ENCODE measurements around the gene LEMD2.

Gene LEMD2

GRCh38 chr6:33726696-33727095 is 62.2 kb downstream of the LEMD2 start:
- POLR2A ChIA-PET: interaction anchor here (1.6 kb wide), 1 partner anchor 16 kb away, joined by 8 read pairs; the partner anchor contains the start of gene UQCC2

GRCh38 chr6:33725891-33726673 is 62.8 kb downstream of the LEMD2 start:
- DNase-seq (ENCODE audit: extremely low spot score): no peak
- ChIA-PET CTCF (interaction anchor here (1.2 kb wide), 1 partner anchor 136 kb away, joined by 3 read pairs; no protein-coding TSS in a partner anchor), POLR2A (interaction anchor here (1.6 kb wide), 1 partner anchor 15 kb away, joined by 8 read pairs; the partner anchor contains the start of gene UQCC2)
- TF ChIP-seq ELF4 (IDR thresholded peaks at IDR 0.05) (no peak), FOXA1 (IDR thresholded peaks at IDR 0.05) (no peak), BHLHE40 (IDR thresholded peaks at IDR 0.05; ENCODE audit: borderline replicate concordance) (no peak), SP1 (IDR thresholded peaks at IDR 0.05) (no peak), HDGF (IDR thresholded peaks at IDR 0.05; ENCODE audit: borderline replicate concordance) (no peak), LEF1 (IDR thresholded peaks at IDR 0.05; ENCODE audit: borderline replicate concordance) (no peak), NFRKB (IDR thresholded peaks at IDR 0.05) (no peak), ZNF384 (IDR thresholded peaks at IDR 0.05) (no peak), ARNT (IDR thresholded peaks at IDR 0.05) (no peak), TARDBP (IDR thresholded peaks at IDR 0.05) (no peak), FOXK2 (IDR thresholded peaks at IDR 0.05) (no peak), L3MBTL2 (conservative IDR thresholded peaks at IDR 0.05) (no peak), SUZ12 (IDR thresholded peaks at IDR 0.05) (no peak), CTBP1 (IDR thresholded peaks at IDR 0.05; ENCODE audit: borderline replicate concordance) (no peak), FOXM1 (IDR thresholded peaks at IDR 0.05; ENCODE audit: borderline replicate concordance) (no peak)
- TF ChIP-seq, protein P1, sequence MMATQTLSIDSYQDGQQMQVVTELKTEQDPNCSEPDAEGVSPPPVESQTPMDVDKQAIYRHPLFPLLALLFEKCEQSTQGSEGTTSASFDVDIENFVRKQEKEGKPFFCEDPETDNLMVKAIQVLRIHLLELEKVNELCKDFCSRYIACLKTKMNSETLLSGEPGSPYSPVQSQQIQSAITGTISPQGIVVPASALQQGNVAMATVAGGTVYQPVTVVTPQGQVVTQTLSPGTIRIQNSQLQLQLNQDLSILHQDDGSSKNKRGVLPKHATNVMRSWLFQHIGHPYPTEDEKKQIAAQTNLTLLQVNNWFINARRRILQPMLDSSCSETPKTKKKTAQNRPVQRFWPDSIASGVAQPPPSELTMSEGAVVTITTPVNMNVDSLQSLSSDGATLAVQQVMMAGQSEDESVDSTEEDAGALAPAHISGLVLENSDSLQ (IDR thresholded peaks at IDR 0.05): no peak

More at GRCh38 chr6:33726696-33727095, 62.2 kb downstream of the LEMD2 start:
- DNase-seq (ENCODE audit: extremely low spot score): no peak
- TF ChIP-seq SUZ12 (IDR thresholded peaks at IDR 0.05): no peak
- TF ChIP-seq, protein P1 (IDR thresholded peaks at IDR 0.05): no peak
- no peak for TF ChIP-seq BHLHE40 (IDR thresholded peaks at IDR 0.05; ENCODE audit: borderline replicate concordance)
- TF ChIP-seq SP1 (IDR thresholded peaks at IDR 0.05): no peak
- no peak for TF ChIP-seq HDGF (IDR thresholded peaks at IDR 0.05; ENCODE audit: borderline replicate concordance)
- TF ChIP-seq NFRKB (IDR thresholded peaks at IDR 0.05): no peak
- TF ChIP-seq ZNF384 (IDR thresholded peaks at IDR 0.05): no peak
- TF ChIP-seq CTBP1 (IDR thresholded peaks at IDR 0.05; ENCODE audit: borderline replicate concordance): no peak
- no peak for TF ChIP-seq TARDBP (IDR thresholded peaks at IDR 0.05)
- no peak for TF ChIP-seq FOXK2 (IDR thresholded peaks at IDR 0.05)
- TF ChIP-seq LEF1 (IDR thresholded peaks at IDR 0.05; ENCODE audit: borderline replicate concordance): no peak
- TF ChIP-seq L3MBTL2 (conservative IDR thresholded peaks at IDR 0.05): no peak
- no peak for TF ChIP-seq ARNT (IDR thresholded peaks at IDR 0.05)
- no peak for TF ChIP-seq ELF4 (IDR thresholded peaks at IDR 0.05)
- no peak for TF ChIP-seq FOXA1 (IDR thresholded peaks at IDR 0.05)
- no peak for TF ChIP-seq FOXM1 (IDR thresholded peaks at IDR 0.05; ENCODE audit: borderline replicate concordance)
- CTCF ChIA-PET: no interaction called here

DNA sequence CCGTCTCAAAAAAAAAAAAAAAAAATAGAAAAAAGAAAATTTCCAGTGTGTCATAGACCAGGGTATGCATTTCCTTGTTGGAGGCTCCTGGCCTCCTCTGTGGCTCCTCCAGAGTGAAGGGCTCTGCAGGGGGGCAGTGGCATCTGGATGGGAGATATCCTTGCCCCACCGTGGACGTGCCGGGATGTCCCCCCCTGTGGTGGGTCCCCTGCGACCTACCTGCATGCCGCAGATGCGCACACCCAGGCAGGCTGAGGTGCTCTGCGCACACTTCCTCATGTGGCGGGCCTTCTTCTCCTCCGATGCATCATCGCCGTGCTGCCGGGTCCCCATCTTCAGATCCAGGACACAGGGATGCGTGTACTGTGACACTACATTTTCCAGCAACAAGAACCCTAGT is 63.7 kb downstream of the LEMD2 start:
- ChIA-PET POLR2A (interaction anchor here (1.6 kb wide), 1 partner anchor 14 kb away, joined by 8 read pairs; the partner anchor contains the start of gene UQCC2), CTCF (interaction anchor here (0.5 to 1.2 kb wide), 2 partner anchors 12 to 135 kb away, joined by 3 read pairs; no protein-coding TSS in a partner anchor)
- DNase-seq (ENCODE audit: extremely low spot score): no peak
- no peak for TF ChIP-seq LEF1 (IDR thresholded peaks at IDR 0.05; ENCODE audit: borderline replicate concordance)

- TF ChIP-seq L3MBTL2 (conservative IDR thresholded peaks at IDR 0.05) (no peak), ZNF384 (IDR thresholded peaks at IDR 0.05) (no peak), ELF4 (IDR thresholded peaks at IDR 0.05) (no peak), SP1 (IDR thresholded peaks at IDR 0.05) (no peak), TARDBP (IDR thresholded peaks at IDR 0.05) (no peak), CTBP1 (IDR thresholded peaks at IDR 0.05; ENCODE audit: borderline replicate concordance) (no peak), HDGF (IDR thresholded peaks at IDR 0.05; ENCODE audit: borderline replicate concordance) (no peak), FOXM1 (IDR thresholded peaks at IDR 0.05; ENCODE audit: borderline replicate concordance) (no peak), FOXA1 (IDR thresholded peaks at IDR 0.05) (no peak), SUZ12 (IDR thresholded peaks at IDR 0.05) (no peak), NFRKB (IDR thresholded peaks at IDR 0.05) (no peak), ARNT (IDR thresholded peaks at IDR 0.05) (no peak)
- TF ChIP-seq, protein P1 (IDR thresholded peaks at IDR 0.05): no peak
- CTCF ChIA-PET: interaction anchor here (0.8 to 1.6 kb wide), 3 partner anchors 17 to 47 kb away, joined by 3 to 5 read pairs (median 3); no protein-coding TSS in a partner anchor
- POLR2A ChIA-PET: interaction anchor here (1.3 kb wide), 1 partner anchor 13 kb away, joined by 6 read pairs; the partner anchor contains the start of gene UQCC2
- no peak for DNase-seq (ENCODE audit: extremely low spot score)
Measured at GRCh38 chr6:33724102-33725023, 64.6 kb downstream of the LEMD2 start.

Data from HEK293T (cell line).